ENCODE results near the gene ZBTB32.

ZBTB32 gene

GRCh38 chr19:35739275-35740107 is 35.1 kb downstream of the ZBTB32 start:
- no peak for TF ChIP-seq CTCF (conservative IDR thresholded peaks at IDR 0.05)
- H3K27ac ChIP-seq: peak overlapping the region; percentile 85

- TF ChIP-seq CTCF (conservative IDR thresholded peaks at IDR 0.05): no peak
- H3K27ac ChIP-seq: peak overlapping the region; percentile 85
Observed at GRCh38 chr19:35740108-35740422, 35.7 kb downstream of the ZBTB32 start.

- TF ChIP-seq CTCF (conservative IDR thresholded peaks at IDR 0.05): peak; percentile 51
- H3K27ac ChIP-seq: peak overlapping the region; percentile 85
Observed at GRCh38 chr19:35740423-35741202, 36.3 kb downstream of the ZBTB32 start.

GRCh38 chr19:35741203-35741515 is 36.8 kb downstream of the ZBTB32 start:
- peak overlapping the region; percentile 85 for H3K27ac ChIP-seq
- TF ChIP-seq CTCF (conservative IDR thresholded peaks at IDR 0.05): peak; percentile 24; the same call in 1 of the 2 replicates

GRCh38 chr19:35742121-35742724 is 37.9 kb downstream of the ZBTB32 start, which contains the start of gene IGFLR1:
Gene IGFLR1 (minus strand): TSS chr19:35742452. CDS start chr19:35741180, 1,272 bp downstream.
- TF ChIP-seq CTCF (conservative IDR thresholded peaks at IDR 0.05): no peak
- H3K27ac ChIP-seq: peak within 1 kb of the TSS; percentile 85

GRCh38 chr19:35743640-35744429 is 39.5 kb downstream of the ZBTB32 start:
- peak overlapping the region; percentile 97 for H3K27ac ChIP-seq

More at GRCh38 chr19:35743640-35744429, 39.5 kb downstream of the ZBTB32 start:
- TF ChIP-seq CTCF (conservative IDR thresholded peaks at IDR 0.05): no peak
